K562 (cell line): ENCODE data around the gene GBP7. TPM values are rescaled to one million over a fixed set of nuclear protein-coding genes. Genes with fewer than 3 reads are reported as not detected.

Experiments used
- ATAC-seq: fragments of 200-7000 bp; cut with Tn5 transposase; 3 replicates; pipeline ENCODE4 v1.9.1; 2020; ENCODE audit warnings: moderate library complexity
- BruUV-seq: library from RNA; stranded (reverse); fragments of 400-500 nt; replicated peaks from 2 replicates; lab custom pipeline; 2021; lab: Mats Ljungman, UMichigan
- CTCF ChIA-PET: fragments of 300-600 bp; formaldehyde crosslinking; extraction: SDS; loops from one replicate; lab custom pipeline; 2021; ENCODE audit warnings: low intra/inter-chr PET ratio; lab: Yijun Ruan, JAX
- POLR2A ChIA-PET: fragments of 300-600, 350-650 bp; sonication (Branson Sonifier 250); formaldehyde crosslinking; extraction: SDS; loops from one replicate; lab custom pipeline; 2021; ENCODE audit warnings: antibody characterized with exemption, inconsistent platforms; lab: Yijun Ruan, JAX
- DNase-seq, 4 experiments: peaks; one replicate each; pipeline versions ENCODE4 v3.0.0 to v3.0.0-alpha.2; 2011 to 2018; ENCODE audit warnings: low spot score in 3 of 4, mixed read lengths in 3 of 4; ENCODE audit errors: extremely low read depth in 1 of 4
- FAIRE-seq: peaks from 2 replicates; lab custom pipeline; 2011; peaks lifted over from hg19 to GRCh38; lab: Jason Lieb, UNC
- H2AFZ ChIP-seq: 2 replicates; pipeline ENCODE4 v1.6.0; 2011; ENCODE audit warnings: low read depth, low read length, control low read depth, inconsistent platforms
- H3K27ac ChIP-seq: fragments of 200-600 bp; 3 replicates; pipeline ENCODE4 v1.8.0; 2011; ENCODE audit warnings: low read depth, mild to moderate bottlenecking, control low read depth, inconsistent platforms, low read length, moderate library complexity, mixed read lengths; ENCODE audit errors: extremely low read depth
- H3K27me3 ChIP-seq, 2 experiments: fragments of 300-600 bp in 1 of 2; 2 replicates in 1 of 2; 3 replicates in 1 of 2; pipeline versions ENCODE4 v1.6.0 to v1.8.0; 2011; ENCODE audit warnings: inconsistent platforms in 2 of 2, low read length in 2 of 2, mild to moderate bottlenecking in 1 of 2, mixed read lengths in 1 of 2, moderate library complexity in 1 of 2; ENCODE audit not compliant: control insufficient read depth in 2 of 2, insufficient read depth in 2 of 2
- H3K36me3 ChIP-seq: fragments of 300-600 bp; 3 replicates; pipeline ENCODE4 v1.8.0; 2011; ENCODE audit warnings: mild to moderate bottlenecking, low read length, inconsistent platforms; ENCODE audit not compliant: control insufficient read depth, insufficient read depth
- H3K4me1 ChIP-seq, 2 experiments: fragments of 200-600 bp in 1 of 2; replicated peaks in 1 of 2; 2 replicates in 1 of 2; 3 replicates in 1 of 2; pipeline versions ENCODE4 v1.5.1 to v1.8.0; 2011; ENCODE audit warnings: inconsistent platforms in 2 of 2, low read length in 2 of 2, mild to moderate bottlenecking in 1 of 2, mixed read lengths in 1 of 2, moderate library complexity in 1 of 2; ENCODE audit not compliant: control insufficient read depth in 2 of 2, insufficient read depth in 2 of 2
- H3K4me2 ChIP-seq: 2 replicates; pipeline ENCODE4 v1.6.1; 2011; ENCODE audit warnings: low read length, control low read depth, inconsistent platforms, mixed read lengths; ENCODE audit not compliant: insufficient read depth
- H3K4me3 ChIP-seq: fragments of 200-600 bp; sonication (generic), shearing (Covaris generic); 2 replicates; pipeline ENCODE4 v1.5.1; 2016; ENCODE audit warnings: control low read depth, inconsistent platforms
- H3K79me2 ChIP-seq: fragments of 200-600 bp; 3 replicates; pipeline ENCODE4 v1.8.0; 2011; ENCODE audit warnings: low read length, inconsistent platforms; ENCODE audit not compliant: control insufficient read depth, insufficient read depth
- H3K9ac ChIP-seq, 2 experiments: 2 replicates each; pipeline versions ENCODE4 v1.6.0 to v1.6.1; 2011; ENCODE audit warnings: low read depth in 2 of 2, low read length in 2 of 2, control low read depth in 1 of 2, inconsistent platforms in 1 of 2, mild to moderate bottlenecking in 1 of 2, mixed read lengths in 1 of 2; ENCODE audit not compliant: insufficient read depth in 1 of 2
- H3K9me1 ChIP-seq: one replicate; pipeline ENCODE4 v1.6.0; 2011; ENCODE audit warnings: inconsistent platforms, mild to moderate bottlenecking, low read length, moderate library complexity; ENCODE audit not compliant: control insufficient read depth, insufficient read depth
- H3K9me3 ChIP-seq: replicated peaks from 2 replicates; pipeline ENCODE4 v1.5.1; 2011; ENCODE audit warnings: low read depth, low read length, inconsistent platforms; ENCODE audit not compliant: control insufficient read depth, insufficient read depth
- H4K20me1 ChIP-seq: replicated peaks from 2 replicates; pipeline ENCODE4 v1.6.1; 2011; ENCODE audit warnings: low read length, inconsistent platforms, mixed read lengths; ENCODE audit not compliant: control insufficient read depth, insufficient read depth
- ARNT ChIP-seq, 2 experiments: fragments of 450-650 bp; IDR thresholded peaks; 2 replicates each; pipeline ENCODE4 v1.6.1; 2016; ENCODE audit warnings: mild to moderate bottlenecking in 1 of 2
- BCOR ChIP-seq: fragments of 450-650 bp; IDR thresholded peaks from 2 replicates; pipeline ENCODE4 v1.6.1; 2016
- BHLHE40 ChIP-seq: IDR thresholded peaks from 2 replicates; pipeline ENCODE4 v1.6.1; 2011; ENCODE audit warnings: low read length, improper control_type of control experiment
- ELF2 ChIP-seq: fragments of 250-450 bp; sonication (Bioruptor Pico); IDR thresholded peaks from 2 replicates; pipeline ENCODE4 v1.5.0; 2021; ENCODE audit warnings: mild to moderate bottlenecking
- EZH2 ChIP-seq: IDR thresholded peaks from 2 replicates; pipeline ENCODE4 v1.6.1; 2012; ENCODE audit warnings: low read depth, mild to moderate bottlenecking, inconsistent platforms, low read length, borderline replicate concordance
- FOXM1 ChIP-seq, 2 experiments: fragments of 450-650 bp in 1 of 2; sonication (generic) in 1 of 2; formaldehyde crosslinking in 1 of 2; IDR thresholded peaks; 2 replicates each; pipeline versions ENCODE4 v1.6.1 to v1.9.0; 2017 to 2022; ENCODE audit warnings: low read depth in 2 of 2, mild to moderate bottlenecking in 2 of 2, missing genetic modification reagents in 1 of 2, moderate library complexity in 1 of 2
- GTF2E2 ChIP-seq: fragments of 200-800 bp; sonication (Bioruptor generic); IDR thresholded peaks from 2 replicates; pipeline ENCODE4 v1.6.1; 2016; ENCODE audit warnings: missing genetic modification characterization, missing compliant biosample characterization
- HBP1 ChIP-seq: fragments of 450-650 bp; formaldehyde crosslinking; IDR thresholded peaks from 2 replicates; pipeline ENCODE4 v1.4.0; 2022; ENCODE audit warnings: missing genetic modification characterization
- NCOA1 ChIP-seq: fragments of 450-650 bp; IDR thresholded peaks from 2 replicates; pipeline ENCODE4 v1.6.1; 2016; ENCODE audit warnings: low read depth
- SIX5 ChIP-seq, 2 experiments: IDR thresholded peaks; 2 replicates each; pipeline ENCODE4 v1.6.1; 2011; ENCODE audit warnings: low read length in 2 of 2, borderline replicate concordance in 1 of 2, low read depth in 1 of 2, mild to moderate bottlenecking in 1 of 2, moderate library complexity in 1 of 2; ENCODE audit not compliant: insufficient read depth in 1 of 2
- SMARCB1 ChIP-seq: IDR thresholded peaks from 2 replicates; pipeline ENCODE4 v1.6.1; 2011; ENCODE audit warnings: improper control_type of control experiment, low read depth; ENCODE audit not compliant: insufficient read length
- STAT5B ChIP-seq: fragments of 250-450 bp; sonication (Bioruptor Pico); IDR thresholded peaks from 2 replicates; pipeline ENCODE4 v1.8.0; 2021; ENCODE audit warnings: mild to moderate bottlenecking, inconsistent platforms
- ZBTB8A ChIP-seq: fragments of 450-650 bp; IDR thresholded peaks from 2 replicates; pipeline ENCODE4 v1.6.1; 2018; ENCODE audit warnings: mild to moderate bottlenecking, moderate library complexity; ENCODE audit not compliant: partially characterized antibody
- ZNF24 ChIP-seq: fragments of 450-650 bp; IDR thresholded peaks from 2 replicates; pipeline ENCODE4 v1.6.1; 2016
- ZZZ3 ChIP-seq: fragments of 450-650 bp; IDR thresholded peaks from 2 replicates; pipeline ENCODE4 v1.6.1; 2016; ENCODE audit warnings: antibody characterized with exemption, mild to moderate bottlenecking, moderate library complexity
- WGBS: fragments of 100-300 bp; shearing (Covaris generic); methylation state at CpG from one replicate; pipeline ENCODE4 v1.1.6; 2016; ENCODE audit warnings: low coverage, mixed read lengths; ENCODE audit not compliant: insufficient coverage; ENCODE audit errors: missing lambda C conversion rate; 5-methylcytosine and 5-hydroxymethylcytosine counted together
- in situ Hi-C: fragments of 300-500 bp; cut with MboI; formaldehyde crosslinking; loops from 4 replicates; pipeline ENCODE4 v1.15.0; 2018; ENCODE audit warnings: inconsistent platforms, mixed read lengths
- intact Hi-C: fragments of 100-400 bp; cut with micrococcal nuclease; formaldehyde crosslinking; loops from 2 replicates; pipeline ENCODE4 v1.14.2; 2022
- polyA plus RNA-seq, 8 experiments: library from polyadenylated mRNA; depleted of rRNA in 4 of 8; stranded (reverse) in 5 of 8; unstranded in 3 of 8; fragments of >200 nt; fragmentation: Nextera tagmentation in 2 of 8; fragmentation: Illumina TruSeq in 1 of 8; extraction: Ambion mirVana in 2 of 8; extraction: Trizol in 1 of 8; gene quantifications; 2 replicates each; pipeline versions ENCODE4 v1.2.1 to v1.2.3, GENCODE V29; 2011 to 2014; ENCODE audit warnings: inconsistent platforms in 1 of 8, missing spikeins in 1 of 8
- total RNA-seq, 7 experiments: library from RNA; depleted of rRNA in 6 of 7; stranded (reverse); fragments of >200 nt in 6 of 7; fragmentation: Illumina TruSeq in 2 of 7; extraction: Trizol in 2 of 7; gene quantifications; 2 replicates each; pipeline versions ENCODE4 v1.2.1 to v1.2.3, GENCODE V29; 2011 to 2021; ENCODE audit warnings: low replicate concordance in 1 of 7
- TF ChIP-seq, protein P1 (sequence below): fragments of 200-800 bp; sonication (Bioruptor generic); IDR thresholded peaks from 2 replicates; pipeline ENCODE4 v1.6.1; 2017; ENCODE audit warnings: missing genetic modification characterization, missing compliant biosample characterization
- TF ChIP-seq, protein P2 (sequence below): fragments of 250-450 bp; sonication (Bioruptor Pico); IDR thresholded peaks from 2 replicates; pipeline ENCODE4 v1.4.0; 2020

The GBP7 gene
- total and polyA plus RNA-seq, 9 of the 15 experiments (the other 6 are each of a cell fraction or from before 2014, with no cell fraction given), result 0.03 TPM; not detected in 8

DNA sequence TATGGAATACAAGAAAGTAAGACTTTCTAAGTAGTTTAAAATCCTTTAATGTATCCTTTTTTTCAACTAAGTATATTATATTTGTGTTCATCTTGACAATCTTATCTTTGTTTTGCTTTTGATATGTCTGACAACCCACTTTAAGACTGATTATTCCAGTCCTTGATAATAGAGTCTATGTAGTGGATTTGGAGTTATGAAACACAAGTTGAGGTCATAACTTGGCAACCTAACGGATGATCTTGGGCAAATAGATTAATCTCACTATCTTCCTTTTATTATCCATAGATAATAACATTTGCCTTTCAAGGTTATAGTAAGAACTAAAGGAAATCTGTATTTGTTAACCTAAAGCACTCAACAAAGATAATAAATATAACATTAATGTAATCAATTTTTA is 45.1 kb downstream of the GBP7 start:
- H3K27me3 ChIP-seq, result no peaks in the 10 kb centered on the region
- H3K4me2 ChIP-seq, result no peak overlapping the region
- no peak overlapping the region for H3K4me3 ChIP-seq
- POLR2A ChIA-PET, result interaction anchor here (0.5 kb wide), 1 partner anchor 11 kb away, joined by 3 read pairs; no protein-coding TSS in a partner anchor
- FAIRE-seq (no peak), ATAC-seq (no peak), DNase-seq (no peak)
- no peak overlapping the region for H3K27ac ChIP-seq
- H3K9me3 ChIP-seq, result no peaks in the 10 kb centered on the region
- no peaks in the 10 kb centered on the region for H3K79me2 ChIP-seq
- intact Hi-C loops, result no loop called here
- H3K4me1 ChIP-seq, result peaks cover 0 to 7% of the 10 kb centered on the region in 2 experiments; a peak in 3 of 5 replicates
- no peaks in the 10 kb centered on the region for H4K20me1 ChIP-seq
- no peaks in the 10 kb centered on the region for H3K36me3 ChIP-seq
- no peaks in the 10 kb centered on the region for H3K9me1 ChIP-seq
- in situ Hi-C loops, result no loop called here
- no peak overlapping the region for H2AFZ ChIP-seq
- no peak for TF ChIP-seq GTF2E2 (tag)
- no peak for TF ChIP-seq EZH2
- TF ChIP-seq STAT5B (CRISPR knock-in tag), result no peak
- TF ChIP-seq, protein P1, sequence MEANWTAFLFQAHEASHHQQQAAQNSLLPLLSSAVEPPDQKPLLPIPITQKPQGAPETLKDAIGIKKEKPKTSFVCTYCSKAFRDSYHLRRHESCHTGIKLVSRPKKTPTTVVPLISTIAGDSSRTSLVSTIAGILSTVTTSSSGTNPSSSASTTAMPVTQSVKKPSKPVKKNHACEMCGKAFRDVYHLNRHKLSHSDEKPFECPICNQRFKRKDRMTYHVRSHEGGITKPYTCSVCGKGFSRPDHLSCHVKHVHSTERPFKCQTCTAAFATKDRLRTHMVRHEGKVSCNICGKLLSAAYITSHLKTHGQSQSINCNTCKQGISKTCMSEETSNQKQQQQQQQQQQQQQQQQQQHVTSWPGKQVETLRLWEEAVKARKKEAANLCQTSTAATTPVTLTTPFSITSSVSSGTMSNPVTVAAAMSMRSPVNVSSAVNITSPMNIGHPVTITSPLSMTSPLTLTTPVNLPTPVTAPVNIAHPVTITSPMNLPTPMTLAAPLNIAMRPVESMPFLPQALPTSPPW (CRISPR knock-in tag), result no peak
- TF ChIP-seq, protein P2, sequence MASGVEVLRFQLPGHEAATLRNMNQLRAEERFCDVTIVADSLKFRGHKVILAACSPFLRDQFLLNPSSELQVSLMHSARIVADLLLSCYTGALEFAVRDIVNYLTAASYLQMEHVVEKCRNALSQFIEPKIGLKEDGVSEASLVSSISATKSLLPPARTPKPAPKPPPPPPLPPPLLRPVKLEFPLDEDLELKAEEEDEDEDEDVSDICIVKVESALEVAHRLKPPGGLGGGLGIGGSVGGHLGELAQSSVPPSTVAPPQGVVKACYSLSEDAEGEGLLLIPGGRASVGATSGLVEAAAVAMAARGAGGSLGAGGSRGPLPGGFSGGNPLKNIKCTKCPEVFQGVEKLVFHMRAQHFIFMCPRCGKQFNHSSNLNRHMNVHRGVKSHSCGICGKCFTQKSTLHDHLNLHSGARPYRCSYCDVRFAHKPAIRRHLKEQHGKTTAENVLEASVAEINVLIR (CRISPR knock-in tag), result no peak
- no peak for TF ChIP-seq ELF2
- TF ChIP-seq ZBTB8A, result no peak
- TF ChIP-seq SMARCB1, result no peak
- no peak for TF ChIP-seq SIX5 (IDR thresholded peaks at IDR 0.05; ENCODE audit: borderline replicate concordance in 1 of 2, insufficient read depth in 1 of 2, low read depth in 1 of 2, low read length in 2 of 2)
- no peak for TF ChIP-seq HBP1 (CRISPR knock-in tag)
- no peak for TF ChIP-seq ZNF24
- TF ChIP-seq BCOR, result no peak
- no peak for TF ChIP-seq NCOA1
- TF ChIP-seq ARNT (IDR thresholded peaks at IDR 0.05), result no peak
- no peak for TF ChIP-seq FOXM1 (IDR thresholded peaks at IDR 0.05; ENCODE audit: low read depth)
- TF ChIP-seq FOXM1 (CRISPR knock-in tag; IDR thresholded peaks at IDR 0.05; ENCODE audit: low read depth), result no peak
- no peak for TF ChIP-seq BHLHE40
- no peak for TF ChIP-seq ZZZ3
- TF ChIP-seq, all 486 proteins: peak for 0
- BruUV-seq, result no TSS peak
- CTCF ChIA-PET, result interaction anchor here (0.7 kb wide), 1 partner anchor 412 kb away, joined by 4 read pairs; no protein-coding TSS in a partner anchor
- no peak overlapping the region for H3K9ac ChIP-seq
- 0% methylated on average over 1 of the region's 1 CpG for WGBS
